Cardiac muscle cell (in vitro differentiated cells and primary cell): ENCODE data around the gene PPIL6. TPM values are rescaled to one million over a fixed set of nuclear protein-coding genes. Genes with fewer than 3 reads are reported as not detected.

Experiments used
- DNase-seq, 2 donors: peaks; one replicate each; pipeline versions ENCODE4 v3.0.0 to v3.0.0-alpha.2; 2010 to 2017; ENCODE audit warnings: low read depth in 1 of 2, low spot score in 1 of 2
- H3K27ac ChIP-seq: fragments of 200-600 bp; sonication (generic); 2 replicates; pipeline ENCODE4 v1.5.1; 2016
- H3K27me3 ChIP-seq: fragments of 200-600 bp; sonication (generic); 2 replicates; pipeline ENCODE4 v1.6.0; 2016; ENCODE audit warnings: control low read depth
- H3K36me3 ChIP-seq: fragments of 200-600 bp; sonication (generic); 2 replicates; pipeline ENCODE4 v1.5.1; 2016; ENCODE audit warnings: control low read depth
- H3K4me1 ChIP-seq: fragments of 200-600 bp; sonication (generic); 2 replicates; pipeline ENCODE4 v1.8.1; 2017; ENCODE audit warnings: low read depth, mild to moderate bottlenecking, mixed run types
- H3K4me3 ChIP-seq: fragments of 200-600 bp; sonication (generic); 2 replicates; pipeline ENCODE4 v1.5.1; 2016; ENCODE audit warnings: mild to moderate bottlenecking
- H3K9me3 ChIP-seq: fragments of 200-600 bp; sonication (generic); 2 replicates; pipeline ENCODE4 v1.5.1; 2017; ENCODE audit warnings: low read depth, mild to moderate bottlenecking, control low read depth
- CTCF ChIP-seq: IDR thresholded peaks from 2 replicates; pipeline ENCODE4 v1.5.1; 2012; ENCODE audit warnings: low read depth, mild to moderate bottlenecking, low read length
- polyA plus RNA-seq: library from polyadenylated mRNA; unstranded; fragments of >200 nt; fragmentation: Nextera tagmentation; extraction: Ambion mirVana; gene quantifications from 2 replicates; pipeline ENCODE4 v1.2.1, GENCODE V29; 2016
- total RNA-seq: library from RNA; depleted of rRNA; stranded (reverse); fragments of >200 nt; gene quantifications from 2 replicates; pipeline ENCODE4 v1.2.3, GENCODE V29; 2016

Gene PPIL6
- total and polyA plus RNA-seq, 2 experiments from 2014 or later: 7.3 to 8.7 TPM

DNA sequence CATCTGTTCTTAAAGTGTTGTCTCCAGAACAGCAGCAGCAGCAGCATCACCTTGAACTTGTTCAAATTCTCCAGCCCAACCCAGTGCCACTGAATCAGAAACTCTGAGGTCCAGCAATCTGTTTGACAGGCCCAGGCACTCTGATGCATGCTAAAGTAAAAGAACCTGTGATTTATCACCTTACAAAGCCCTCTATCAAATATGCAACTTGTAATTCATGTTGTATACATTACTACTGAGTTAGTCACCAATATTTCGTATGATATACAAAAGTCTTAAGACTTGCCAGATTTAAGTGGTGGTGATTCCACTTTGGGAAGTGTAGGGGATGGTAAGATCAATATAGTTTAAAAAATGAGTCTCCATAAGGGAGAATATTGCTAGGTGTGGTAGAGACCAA is 52.2 kb downstream of the PPIL6 start:
- peaks cover 21% of the 10 kb centered on the region for H3K4me1 ChIP-seq
- no peak for DNase-seq
- TF ChIP-seq CTCF: no peak
- no peaks in the 10 kb centered on the region for H3K27me3 ChIP-seq
- no peak overlapping the region for H3K27ac ChIP-seq
- H3K36me3 ChIP-seq: no peaks in the 10 kb centered on the region
- no peaks in the 10 kb centered on the region for H3K9me3 ChIP-seq
- no peak overlapping the region for H3K4me3 ChIP-seq

- DNase-seq: no peak
- H3K27me3 ChIP-seq: no peaks in the 10 kb centered on the region
- H3K27ac ChIP-seq: peak overlapping the region; percentile 100
- peak overlapping the region; percentile 79 for H3K4me3 ChIP-seq
- no peaks in the 10 kb centered on the region for H3K36me3 ChIP-seq
- H3K4me1 ChIP-seq: peaks cover 25% of the 10 kb centered on the region
- TF ChIP-seq CTCF: no peak
- no peaks in the 10 kb centered on the region for H3K9me3 ChIP-seq
Measured at GRCh38 chr6:109383438-109383940, 56.9 kb downstream of the PPIL6 start.

DNA sequence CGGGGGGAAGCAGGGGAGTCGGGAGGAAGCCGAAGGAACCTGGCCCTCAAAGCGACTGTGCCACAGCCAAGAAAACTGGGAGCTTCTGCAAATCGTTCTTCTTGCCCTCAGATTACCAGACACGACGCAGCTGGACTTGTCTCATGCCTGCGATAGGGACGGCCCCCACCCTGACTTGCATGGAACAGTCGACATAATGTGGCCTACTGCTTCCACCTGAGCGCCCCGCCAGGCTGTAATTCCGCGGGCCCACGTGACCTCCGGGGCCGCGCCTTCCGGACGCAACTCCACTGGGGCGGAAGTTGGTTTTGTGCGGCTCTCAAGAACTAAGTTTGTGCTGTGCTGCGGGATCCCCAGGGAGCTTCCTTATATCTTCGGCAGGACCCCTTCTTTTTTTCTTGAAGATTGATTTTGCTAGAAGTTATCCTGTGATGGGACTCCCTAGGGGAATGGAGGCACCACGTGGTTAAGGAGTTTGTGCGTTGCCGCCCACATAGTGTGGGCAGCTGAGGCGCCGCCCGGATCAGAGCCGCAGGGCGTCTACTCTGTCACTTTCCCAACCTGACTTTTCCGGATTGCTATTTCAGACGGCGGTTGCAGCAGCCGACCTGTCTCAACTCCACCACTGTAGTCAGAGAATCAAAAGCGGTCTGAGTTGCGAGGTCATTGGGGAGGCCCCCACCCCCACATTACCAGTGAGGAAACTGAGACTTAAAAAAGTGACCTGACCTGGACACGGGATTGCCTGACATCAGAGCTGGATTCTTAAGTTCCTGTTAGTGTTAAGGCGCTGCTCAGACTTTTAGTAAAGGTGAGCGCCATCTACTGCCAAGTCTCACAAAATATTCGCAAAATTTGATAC is 57.6 kb downstream of the PPIL6 start:
- no peaks in the 10 kb centered on the region for H3K27me3 ChIP-seq
- peak overlapping the region; percentile 79 for H3K4me3 ChIP-seq
- H3K27ac ChIP-seq: peak overlapping the region; percentile 100
- DNase-seq: peak; percentile 94 to 97
- H3K36me3 ChIP-seq: no peaks in the 10 kb centered on the region
- no peaks in the 10 kb centered on the region for H3K9me3 ChIP-seq
- H3K4me1 ChIP-seq: peaks cover 25% of the 10 kb centered on the region
- TF ChIP-seq CTCF: peak; percentile 45

DNA sequence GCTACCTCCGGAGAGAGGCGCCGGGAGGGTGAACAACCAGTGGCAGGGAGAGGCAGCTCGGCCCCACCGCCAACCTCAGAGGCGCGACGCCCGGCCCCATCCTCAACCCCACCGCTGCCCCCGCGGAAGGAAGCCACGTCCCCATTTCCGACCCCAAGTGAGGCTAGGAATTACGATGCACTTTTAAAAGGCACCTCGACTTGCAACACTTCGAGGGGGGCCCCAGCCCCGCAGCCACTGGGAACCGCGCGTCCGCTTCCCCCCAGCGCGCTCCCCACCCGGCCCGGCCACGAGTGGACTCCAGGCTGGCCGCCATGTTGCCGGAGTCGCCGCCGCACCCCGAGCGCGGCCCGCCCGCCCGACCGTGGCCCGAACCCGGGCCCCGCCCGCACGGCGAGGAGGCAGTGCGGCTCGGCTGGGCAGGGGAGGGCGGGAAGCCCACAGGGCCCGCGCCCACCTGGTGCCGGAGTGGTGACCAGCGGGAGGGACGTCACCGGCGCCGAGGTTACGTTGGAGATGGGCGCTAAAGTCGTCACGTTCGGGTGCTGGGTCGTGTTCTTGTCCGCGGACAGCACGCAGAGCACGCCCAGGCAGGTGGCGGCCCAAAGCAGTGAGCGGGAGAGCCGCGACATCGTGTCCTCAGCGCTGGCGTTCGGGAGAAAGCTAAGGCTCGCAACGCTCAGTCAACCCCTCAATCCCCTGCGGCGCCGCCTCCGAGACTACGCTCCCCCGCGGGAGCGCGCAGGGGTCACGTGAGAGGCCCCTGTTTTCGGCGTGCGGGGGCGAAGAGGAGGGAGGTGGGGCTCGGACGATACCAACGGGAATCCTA is 58.5 kb downstream of the PPIL6 start, which contains the start of gene CD164:
TSS of gene CD164 (minus strand) at position 721 of the 829 bp plus-strand sequence. CDS start at position 632, 89 bp downstream.
- Histone ChIP-seq H3K27me3 (no peaks in the 10 kb centered on the region), H3K36me3 (peaks cover 5% of the 10 kb centered on the region), H3K4me1 (peaks cover 25% of the 10 kb centered on the region), H3K27ac (peak within 1 kb of the TSS; percentile 100), H3K9me3 (no peaks in the 10 kb centered on the region), H3K4me3 (peak within 1 kb of the TSS; percentile 79)
- TF ChIP-seq CTCF: no peak
- peak; percentile 97 to 98 for DNase-seq

- TF ChIP-seq CTCF: no peak
- no peaks in the 10 kb centered on the region for H3K9me3 ChIP-seq
- DNase-seq: peak in 1 of 2 donors; percentile 4
Measured at GRCh38 chr6:109381061-109381746, 59.2 kb downstream of the PPIL6 start.

More at GRCh38 chr6:109381061-109381746, 59.2 kb downstream of the PPIL6 start:
- H3K27ac ChIP-seq: peak overlapping the region; percentile 100
- peak overlapping the region; percentile 79 for H3K4me3 ChIP-seq
- peaks cover 25% of the 10 kb centered on the region for H3K4me1 ChIP-seq
- H3K27me3 ChIP-seq: no peaks in the 10 kb centered on the region
- H3K36me3 ChIP-seq: peaks cover 12% of the 10 kb centered on the region
